Endothelial cell of umbilical vein (primary cell): ENCODE results near the gene NEO1. TPM values are rescaled to one million over a fixed set of nuclear protein-coding genes. Genes with fewer than 3 reads are reported as not detected.

Experiments
- BruUV-seq: library from RNA; stranded (reverse); fragments of 400-500 nt; replicated peaks from 2 replicates; lab custom pipeline; 2021; lab: Mats Ljungman, UMichigan
- CTCF ChIA-PET: fragments of 300-600, 350-600 bp; sonication (Branson Sonifier 250); formaldehyde crosslinking; loops from one replicate; lab custom pipeline; 2021; ENCODE audit warnings: antibody characterized with exemption, inconsistent platforms; lab: Charles Lee
- POLR2A ChIA-PET: fragments of 300-600, 350-600 bp; sonication (Branson Sonifier 250); formaldehyde crosslinking; loops from one replicate; lab custom pipeline; 2021; ENCODE audit warnings: antibody characterized with exemption, inconsistent platforms; lab: Charles Lee
- DNase-seq: peaks from one replicate; pipeline ENCODE4 v3.0.0-alpha.2; 2011; ENCODE audit warnings: low read depth, low spot score
- FAIRE-seq: peaks from 2 replicates; lab custom pipeline; 2011; peaks lifted over from hg19 to GRCh38; lab: Jason Lieb, UNC
- H2AFZ ChIP-seq: 2 replicates; pipeline ENCODE4 v1.6.0; 2012; ENCODE audit warnings: low read depth, low read length, control low read depth, inconsistent platforms
- H3K27ac ChIP-seq: 2 replicates; pipeline ENCODE4 v1.5.1; 2011; ENCODE audit warnings: low read depth, mild to moderate bottlenecking, control low read depth, low read length, moderate library complexity; ENCODE audit not compliant: insufficient read depth
- H3K27me3 ChIP-seq, 2 experiments: 2 replicates each; pipeline versions ENCODE4 v1.6.0 to v1.6.1; 2011; ENCODE audit warnings: low read length in 2 of 2, mixed read lengths in 1 of 2; ENCODE audit not compliant: control insufficient read depth in 2 of 2, insufficient read depth in 2 of 2
- H3K36me3 ChIP-seq, 2 experiments: 2 replicates in 1 of 2; 3 replicates in 1 of 2; pipeline ENCODE4 v1.5.1; 2011; ENCODE audit warnings: low read length in 2 of 2, mild to moderate bottlenecking in 1 of 2, moderate library complexity in 1 of 2; ENCODE audit not compliant: control insufficient read depth in 2 of 2, insufficient read depth in 2 of 2; ENCODE audit errors: extremely low read depth in 1 of 2
- H3K4me1 ChIP-seq: 3 replicates; pipeline ENCODE4 v1.5.1; 2011; ENCODE audit warnings: mild to moderate bottlenecking, low read length; ENCODE audit not compliant: control insufficient read depth, insufficient read depth; ENCODE audit errors: extremely low read depth
- H3K4me2 ChIP-seq: 2 replicates; pipeline ENCODE4 v1.6.1; 2011; ENCODE audit warnings: low read length, control low read depth, mixed read lengths; ENCODE audit not compliant: insufficient read depth
- H3K4me3 ChIP-seq, 3 experiments: fragments of 200-600 bp in 1 of 3; sonication (generic), shearing (Covaris generic) in 1 of 3; replicated peaks in 1 of 3; 2 replicates each; pipeline ENCODE4 v1.5.1; 2011 to 2016; ENCODE audit warnings: control low read depth in 3 of 3, low read length in 3 of 3, mild to moderate bottlenecking in 2 of 3, inconsistent platforms in 1 of 3, low read depth in 1 of 3, moderate library complexity in 1 of 3; ENCODE audit not compliant: insufficient read depth in 1 of 3
- H3K79me2 ChIP-seq: 2 replicates; pipeline ENCODE4 v1.6.0; 2012; ENCODE audit warnings: low read length, inconsistent platforms; ENCODE audit not compliant: control insufficient read depth, insufficient read depth
- H3K9ac ChIP-seq: replicated peaks from 2 replicates; pipeline ENCODE3; 2011; ENCODE audit warnings: low read length, control low read depth; ENCODE audit not compliant: insufficient read depth; ENCODE audit errors: extremely low read depth
- H3K9me1 ChIP-seq: replicated peaks from 3 replicates; pipeline ENCODE4 v1.6.0; 2011; ENCODE audit warnings: mild to moderate bottlenecking, low read length; ENCODE audit not compliant: control insufficient read depth, insufficient read depth; ENCODE audit errors: extremely low read depth
- H3K9me3 ChIP-seq: replicated peaks from 2 replicates; pipeline ENCODE4 v1.5.1; 2012; ENCODE audit warnings: low read length, inconsistent platforms; ENCODE audit not compliant: control insufficient read depth, insufficient read depth
- H4K20me1 ChIP-seq: replicated peaks from 2 replicates; pipeline ENCODE3; 2011; ENCODE audit warnings: mild to moderate bottlenecking, low read length; ENCODE audit not compliant: control insufficient read depth, insufficient read depth; ENCODE audit errors: extremely low read depth
- EZH2 ChIP-seq: IDR thresholded peaks from 2 replicates; pipeline ENCODE4 v1.6.1; 2012; ENCODE audit warnings: borderline replicate concordance, low read depth, mild to moderate bottlenecking, moderate library complexity, low read length, inconsistent platforms; ENCODE audit not compliant: severe bottlenecking
- FOS ChIP-seq: IDR thresholded peaks from 2 replicates; pipeline ENCODE4 v1.6.1; 2011; ENCODE audit warnings: mild to moderate bottlenecking, low read length, moderate library complexity, borderline replicate concordance; ENCODE audit not compliant: insufficient read depth
- GATA2 ChIP-seq: IDR thresholded peaks from 2 replicates; pipeline ENCODE4 v1.7.0; 2011; ENCODE audit warnings: low read depth, mild to moderate bottlenecking, moderate library complexity, mixed read lengths, low read length; ENCODE audit not compliant: insufficient read length, insufficient read depth
- MYC ChIP-seq: IDR thresholded peaks from one replicate; pipeline ENCODE4 v1.6.1; 2011; ENCODE audit warnings: mild to moderate bottlenecking, low read depth, low read length
- POLR2A ChIP-seq: IDR thresholded peaks from 2 replicates; pipeline ENCODE4 v1.6.1; 2012; ENCODE audit warnings: low read depth, mild to moderate bottlenecking, control low read depth, low read length
- POLR2AphosphoS5 ChIP-seq: IDR thresholded peaks from 2 replicates; pipeline ENCODE4 v1.6.1; 2012; ENCODE audit warnings: low read depth, mild to moderate bottlenecking, control low read depth, low read length, moderate library complexity; ENCODE audit not compliant: insufficient read depth
- dilution Hi-C: fragments of 300-500 bp; cut with MboI; formaldehyde crosslinking; loops from one replicate; pipeline ENCODE4 v1.15.0; 2019; ENCODE audit warnings: low sequenced_read_pairs; ENCODE audit not compliant: extremely low pct_ligation_motif_present
- intact Hi-C: fragments of 100-400 bp; cut with micrococcal nuclease; formaldehyde crosslinking; loops from one replicate; pipeline ENCODE4 v1.10.0; 2022
- polyA plus RNA-seq, 4 experiments: library from polyadenylated mRNA; depleted of rRNA in 3 of 4; stranded (reverse) in 3 of 4; unstranded in 1 of 4; fragments of >200 nt; gene quantifications; 2 replicates each; pipeline versions ENCODE4 v1.2.1 to v1.2.3, GENCODE V29; 2011 to 2012; ENCODE audit warnings: missing spikeins in 1 of 4
- total RNA-seq: library from RNA; stranded (reverse); gene quantifications from 2 replicates; pipeline ENCODE4 v1.2.3, GENCODE V29; 2021
- TF ChIP-seq, protein P1 (sequence below): IDR thresholded peaks from 2 replicates; pipeline ENCODE4 v1.6.1; 2011; ENCODE audit not compliant: insufficient read depth, insufficient read length
- TF ChIP-seq, protein P2 (sequence below), 2 donors: IDR thresholded peaks; 1 replicate in 1 of 2; 2 replicates in 1 of 2; pipeline ENCODE4 v1.5.1; 2011; ENCODE audit warnings: low read length in 2 of 2, mild to moderate bottlenecking in 2 of 2, moderate library complexity in 2 of 2, control low read depth in 1 of 2, inconsistent platforms in 1 of 2, low read depth in 1 of 2; ENCODE audit not compliant: insufficient read depth in 1 of 2; ENCODE audit errors: extremely low read depth in 1 of 2

Gene NEO1
- total and polyA plus RNA-seq, 2 donors (not counting 3 experiments of a cell fraction or from before 2014, with no cell fraction given): 0.12 to 0.35 TPM

DNA sequence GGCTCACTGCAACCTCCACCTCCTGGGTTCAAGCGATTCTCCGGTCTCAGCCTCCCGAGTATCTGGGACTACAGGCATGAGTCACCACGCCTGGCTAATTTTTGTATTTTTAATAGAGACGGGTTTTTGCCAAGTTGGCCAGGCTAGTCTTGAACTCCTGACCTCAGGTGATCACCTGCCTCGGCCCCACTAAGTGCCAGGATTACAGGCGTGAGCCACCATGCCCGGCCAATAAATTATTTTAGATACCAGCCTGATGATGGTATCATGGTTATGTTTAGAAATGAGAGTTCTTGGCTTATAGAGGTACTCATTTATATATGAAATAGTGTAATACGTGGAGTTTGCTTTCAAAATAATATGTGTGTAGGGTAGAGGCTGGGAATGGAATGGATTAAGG lies 119.4 kb downstream of the NEO1 start:
- POLR2A ChIA-PET: no interaction called here

More for the DNA sequence above, 119.4 kb downstream of the NEO1 start:
- Histone ChIP-seq H3K9me1 (no peaks in the 10 kb centered on the region), H2AFZ (no peak overlapping the region), H3K4me3 (no peak overlapping the region), H3K79me2 (no peaks in the 10 kb centered on the region), H3K27me3 (no peaks in the 10 kb centered on the region), H3K27ac (no peak overlapping the region), H3K4me2 (no peak overlapping the region), H3K4me1 (no peaks in the 10 kb centered on the region), H3K9ac (no peak overlapping the region), H3K9me3 (no peaks in the 10 kb centered on the region), H3K36me3 (no peaks in the 10 kb centered on the region), H4K20me1 (no peaks in the 10 kb centered on the region)
- FAIRE-seq: no peak
- CTCF ChIA-PET: no interaction called here
- DNase-seq: no peak
- BruUV-seq: no TSS peak
- intact Hi-C loops: no loop called here
- TF ChIP-seq POLR2A (no peak), MYC (no peak), GATA2 (no peak), FOS (no peak), EZH2 (no peak), POLR2AphosphoS5 (no peak)
- TF ChIP-seq, protein P1, sequence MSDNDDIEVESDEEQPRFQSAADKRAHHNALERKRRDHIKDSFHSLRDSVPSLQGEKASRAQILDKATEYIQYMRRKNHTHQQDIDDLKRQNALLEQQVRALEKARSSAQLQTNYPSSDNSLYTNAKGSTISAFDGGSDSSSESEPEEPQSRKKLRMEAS: no peak
- TF ChIP-seq, protein P2, sequence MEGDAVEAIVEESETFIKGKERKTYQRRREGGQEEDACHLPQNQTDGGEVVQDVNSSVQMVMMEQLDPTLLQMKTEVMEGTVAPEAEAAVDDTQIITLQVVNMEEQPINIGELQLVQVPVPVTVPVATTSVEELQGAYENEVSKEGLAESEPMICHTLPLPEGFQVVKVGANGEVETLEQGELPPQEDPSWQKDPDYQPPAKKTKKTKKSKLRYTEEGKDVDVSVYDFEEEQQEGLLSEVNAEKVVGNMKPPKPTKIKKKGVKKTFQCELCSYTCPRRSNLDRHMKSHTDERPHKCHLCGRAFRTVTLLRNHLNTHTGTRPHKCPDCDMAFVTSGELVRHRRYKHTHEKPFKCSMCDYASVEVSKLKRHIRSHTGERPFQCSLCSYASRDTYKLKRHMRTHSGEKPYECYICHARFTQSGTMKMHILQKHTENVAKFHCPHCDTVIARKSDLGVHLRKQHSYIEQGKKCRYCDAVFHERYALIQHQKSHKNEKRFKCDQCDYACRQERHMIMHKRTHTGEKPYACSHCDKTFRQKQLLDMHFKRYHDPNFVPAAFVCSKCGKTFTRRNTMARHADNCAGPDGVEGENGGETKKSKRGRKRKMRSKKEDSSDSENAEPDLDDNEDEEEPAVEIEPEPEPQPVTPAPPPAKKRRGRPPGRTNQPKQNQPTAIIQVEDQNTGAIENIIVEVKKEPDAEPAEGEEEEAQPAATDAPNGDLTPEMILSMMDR (IDR thresholded peaks at IDR 0.05; ENCODE audit: extremely low read depth in 1 of 2, insufficient read depth in 1 of 2, low read depth in 1 of 2, low read length in 2 of 2): no peak
- dilution Hi-C loops: no loop called here
